ENCODE measurements around the gene TOB1.

Gene TOB1

GRCh38 chr17:50837286-50837979, 28.7 kb downstream of the TOB1 start:
- Histone ChIP-seq H3K27me3 (peaks cover 0 to 11% of the 10 kb centered on the region in 2 donors), H3K9me3 (no peaks in the 10 kb centered on the region), H3K27ac (no peak overlapping the region), H3K36me3 (no peaks in the 10 kb centered on the region), H3K4me3 (no peak overlapping the region), H3K4me1 (peaks cover 0 to 11% (median 10%) of the 10 kb centered on the region in 4 donors)
- intact Hi-C loops (cut with DNase I; ENCODE audit: low total_unique reads), result no loop called here
- TF ChIP-seq CTCF (IDR thresholded peaks at IDR 0.05), result no peak
- DNase-seq, result peak in 1 of 2 donors; percentile 51

GRCh38 chr17:50836826-50837225, 29.3 kb downstream of the TOB1 start:
- intact Hi-C loops (cut with DNase I; ENCODE audit: low total_unique reads), result no loop called here
- no peak overlapping the region for H3K27ac ChIP-seq
- H3K27me3 ChIP-seq, result peaks cover 0 to 11% of the 10 kb centered on the region in 2 donors
- H3K9me3 ChIP-seq, result no peaks in the 10 kb centered on the region
- peak in 1 of 2 donors; percentile 37 for DNase-seq
- no peaks in the 10 kb centered on the region for H3K36me3 ChIP-seq
- H3K4me1 ChIP-seq, result peaks cover 0 to 11% (median 10%) of the 10 kb centered on the region in 4 donors
- no peak overlapping the region for H3K4me3 ChIP-seq
- TF ChIP-seq CTCF (IDR thresholded peaks at IDR 0.05), result no peak

GRCh38 chr17:50835301-50836234, 30.6 kb downstream of the TOB1 start, which contains the start of gene WFIKKN2:
TSS of gene WFIKKN2 (plus strand) at chr17:50835586. CDS start at chr17:50835938, 352 bp downstream.
- TF ChIP-seq CTCF (IDR thresholded peaks at IDR 0.05), result no peak
- Histone ChIP-seq H3K36me3 (no peaks in the 10 kb centered on the region), H3K4me3 (peak within 1 kb of the TSS; percentile 38 to 55), H3K9me3 (no peaks in the 10 kb centered on the region), H3K27ac (no peak within 1 kb of the TSS), H3K4me1 (peaks cover 0 to 20% (median 12%) of the 10 kb centered on the region in 4 donors), H3K27me3 (peaks cover 0 to 11% of the 10 kb centered on the region in 2 donors)
- intact Hi-C loops (cut with DNase I; ENCODE audit: low total_unique reads), result no loop called here
- peak in 1 of 2 donors; percentile 62 for DNase-seq

GRCh38 chr17:50834429-50835300, 31.5 kb downstream of the TOB1 start:
- TF ChIP-seq CTCF (IDR thresholded peaks at IDR 0.05), result no peak
- Histone ChIP-seq H3K4me3 (peak overlapping the region; percentile 38 to 55), H3K36me3 (no peaks in the 10 kb centered on the region), H3K27me3 (peaks cover 0 to 11% of the 10 kb centered on the region in 2 donors), H3K27ac (no peak overlapping the region), H3K4me1 (peaks cover 0 to 29% (median 15%) of the 10 kb centered on the region in 4 donors), H3K9me3 (no peaks in the 10 kb centered on the region)
- peak in 1 of 2 donors; percentile 57 for DNase-seq
- intact Hi-C loops (cut with DNase I; ENCODE audit: low total_unique reads), result no loop called here
